GM06990 (cell line): ENCODE data around the gene KCNH4.

ENCODE experiments used
- DNase-seq: peaks from one replicate; pipeline ENCODE4 v3.0.0-alpha.2; 2011; ENCODE audit not compliant: insufficient read length; ENCODE audit errors: extremely low read depth
- H3K27me3 ChIP-seq: replicated peaks from 2 replicates; pipeline ENCODE4 v1.6.0; 2011; ENCODE audit warnings: low read length; ENCODE audit not compliant: control insufficient read depth, insufficient read depth
- H3K36me3 ChIP-seq: 2 replicates; pipeline ENCODE4 v1.5.1; 2011; ENCODE audit warnings: low read length; ENCODE audit not compliant: control insufficient read depth, insufficient read depth
- H3K4me3 ChIP-seq: replicated peaks from 2 replicates; pipeline ENCODE4 v1.5.1; 2011; ENCODE audit warnings: low read depth, mild to moderate bottlenecking, control low read depth, low read length
- CTCF ChIP-seq: IDR thresholded peaks from 2 replicates; pipeline ENCODE4 v1.5.1; 2011; ENCODE audit warnings: low read length, control low read depth, mild to moderate bottlenecking, inconsistent platforms; ENCODE audit not compliant: insufficient read depth, poor library complexity, severe bottlenecking

The KCNH4 gene

DNA sequence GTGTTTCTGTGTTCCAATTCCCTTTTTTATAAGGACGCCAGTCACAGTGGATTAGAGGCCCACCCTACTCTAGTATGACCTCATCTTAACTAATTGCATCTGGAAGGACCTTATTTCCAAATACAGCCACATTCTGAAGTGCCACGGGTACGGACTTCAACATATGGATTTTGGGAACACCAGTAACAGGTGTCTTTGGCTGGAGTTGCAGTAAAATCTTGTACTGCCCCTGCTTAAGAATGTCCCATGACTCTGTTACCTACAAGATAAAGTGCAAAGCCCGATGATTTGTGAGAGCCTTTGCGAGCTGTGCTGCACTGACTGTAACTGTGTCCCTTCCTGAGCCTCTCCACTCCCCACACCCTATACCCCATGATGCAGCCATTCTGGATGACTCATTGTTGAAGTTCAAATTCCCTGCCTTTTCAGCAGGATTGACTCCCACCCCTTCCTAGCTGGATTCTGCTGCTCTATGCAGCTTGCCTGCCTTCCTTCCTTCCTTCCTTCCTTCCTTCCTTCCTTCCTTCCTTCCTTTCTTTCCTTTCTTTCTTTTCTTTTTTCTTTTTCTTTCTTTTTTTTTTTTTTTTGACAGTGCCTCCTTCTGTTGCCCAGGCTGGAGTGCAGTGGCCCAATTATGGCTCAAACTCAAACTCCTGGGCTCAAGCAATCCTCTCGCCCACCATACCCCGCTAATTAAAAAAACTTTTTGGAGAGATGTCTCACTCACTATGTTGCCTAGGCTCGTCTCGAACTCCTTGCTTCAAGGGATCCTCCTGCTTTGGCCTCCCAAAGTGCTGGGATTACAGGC lies 2.2 kb upstream of the KCNH4 start:
- Histone ChIP-seq H3K36me3 (no peaks in the 10 kb centered on the region), H3K4me3 (peak overlapping the region; percentile 76), H3K27me3 (no peaks in the 10 kb centered on the region)
- no peak for TF ChIP-seq CTCF
- DNase-seq, result no peak

GRCh38 chr17:42181851-42182207 lies 887 bp upstream of the KCNH4 start:
- H3K36me3 ChIP-seq, result no peaks in the 10 kb centered on the region
- no peak for TF ChIP-seq CTCF
- no peaks in the 10 kb centered on the region for H3K27me3 ChIP-seq
- no peak overlapping the region for H3K4me3 ChIP-seq
- DNase-seq, result no peak

DNA sequence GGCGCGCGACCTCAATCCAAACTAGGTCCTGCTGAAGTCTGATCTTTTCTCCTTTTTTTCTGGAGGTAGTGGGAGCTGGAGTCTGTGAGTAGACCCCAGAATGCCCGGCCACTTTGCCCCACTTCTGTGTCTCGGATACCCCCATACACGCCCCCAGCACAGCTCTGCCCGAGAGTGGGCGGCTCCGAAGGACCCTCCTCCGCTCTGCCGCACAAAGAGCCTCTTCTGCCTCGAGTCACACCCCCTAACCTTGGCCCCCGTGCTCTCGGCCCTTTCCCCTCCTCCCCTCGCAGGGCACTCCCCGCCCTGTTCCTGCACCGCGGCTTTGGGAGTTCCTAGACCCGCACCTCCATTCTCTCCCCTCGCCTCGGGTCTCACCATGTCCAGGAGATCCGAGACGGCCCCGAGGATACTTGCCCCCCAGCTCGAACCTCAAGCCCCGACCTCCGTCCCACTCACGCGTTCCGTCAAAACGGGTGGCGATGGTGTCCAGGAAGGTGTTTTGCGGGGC lies 476 bp downstream of the KCNH4 start:
- Histone ChIP-seq H3K36me3 (no peaks in the 10 kb centered on the region), H3K4me3 (peak overlapping the region; percentile 58), H3K27me3 (no peaks in the 10 kb centered on the region)
- DNase-seq, result no peak
- no peak for TF ChIP-seq CTCF

GRCh38 chr17:42179911-42180410 lies 981 bp downstream of the KCNH4 start:
- Histone ChIP-seq H3K4me3 (no peak overlapping the region), H3K27me3 (no peaks in the 10 kb centered on the region)

GRCh38 chr17:42179335-42179734 lies 1.6 kb downstream of the KCNH4 start:
- Histone ChIP-seq H3K4me3 (no peak overlapping the region), H3K27me3 (no peaks in the 10 kb centered on the region), H3K36me3 (no peaks in the 10 kb centered on the region)
- no peak for TF ChIP-seq CTCF
- DNase-seq, result no peak

More at GRCh38 chr17:42179911-42180410, 981 bp downstream of the KCNH4 start:
- no peaks in the 10 kb centered on the region for H3K36me3 ChIP-seq
- no peak for TF ChIP-seq CTCF
- no peak for DNase-seq
